Endothelial cell of umbilical vein (primary cell): ENCODE measurements around the gene TMEM120B.
"Not testable (repeated sequence)": the region's sequence is repeated elsewhere in the genome, so short reads cannot be mapped to it uniquely, and the experiment has no call there.

Experiments
- CTCF ChIP-seq, 2 donors: IDR thresholded peaks; 1 replicate in 1 of 2; 2 replicates in 1 of 2; pipeline ENCODE4 v1.5.1; 2011; ENCODE audit warnings: low read length in 2 of 2, mild to moderate bottlenecking in 2 of 2, moderate library complexity in 2 of 2, control low read depth in 1 of 2, inconsistent platforms in 1 of 2, low read depth in 1 of 2; ENCODE audit not compliant: insufficient read depth in 1 of 2; ENCODE audit errors: extremely low read depth in 1 of 2
- EZH2 ChIP-seq: IDR thresholded peaks from 2 replicates; pipeline ENCODE4 v1.6.1; 2012; ENCODE audit warnings: borderline replicate concordance, low read depth, mild to moderate bottlenecking, moderate library complexity, low read length, inconsistent platforms; ENCODE audit not compliant: severe bottlenecking
- GATA2 ChIP-seq: IDR thresholded peaks from 2 replicates; pipeline ENCODE4 v1.7.0; 2011; ENCODE audit warnings: low read depth, mild to moderate bottlenecking, moderate library complexity, mixed read lengths, low read length; ENCODE audit not compliant: insufficient read length, insufficient read depth
- JUN ChIP-seq: IDR thresholded peaks from 2 replicates; pipeline ENCODE4 v1.6.1; 2011; ENCODE audit warnings: borderline replicate concordance, low read depth; ENCODE audit not compliant: insufficient read length, insufficient read depth
- MAX ChIP-seq: IDR thresholded peaks from 2 replicates; pipeline ENCODE4 v1.6.1; 2011; ENCODE audit not compliant: insufficient read depth, insufficient read length
- MYC ChIP-seq: IDR thresholded peaks from one replicate; pipeline ENCODE4 v1.6.1; 2011; ENCODE audit warnings: mild to moderate bottlenecking, low read depth, low read length
- POLR2A ChIP-seq: IDR thresholded peaks from 2 replicates; pipeline ENCODE4 v1.6.1; 2012; ENCODE audit warnings: low read depth, mild to moderate bottlenecking, control low read depth, low read length

- TF ChIP-seq POLR2A; CTCF (IDR thresholded peaks at IDR 0.05; ENCODE audit: extremely low read depth in 1 of 2, insufficient read depth in 1 of 2, low read depth in 1 of 2, low read length in 2 of 2); MAX; GATA2; EZH2; JUN; MYC: not testable (repeated sequence)
Measured at GRCh38 chr12:121697861-121698260, 14.7 kb upstream of the TMEM120B start.
